DND-41 (cell line): ENCODE data around the gene VAV2.

Experiments
- EZH2 ChIP-seq: IDR thresholded peaks from 3 replicates; pipeline ENCODE4 v1.6.1; 2012; ENCODE audit warnings: borderline replicate concordance, low read depth, mild to moderate bottlenecking, moderate library complexity, low read length, inconsistent platforms; ENCODE audit not compliant: severe bottlenecking
- TF ChIP-seq, protein P1 (sequence below): IDR thresholded peaks from 2 replicates; pipeline ENCODE4 v1.5.1; 2012; ENCODE audit warnings: borderline replicate concordance, low read length, moderate library complexity, mild to moderate bottlenecking; ENCODE audit not compliant: poor library complexity, severe bottlenecking; ENCODE audit errors: extremely low read depth

DNA sequence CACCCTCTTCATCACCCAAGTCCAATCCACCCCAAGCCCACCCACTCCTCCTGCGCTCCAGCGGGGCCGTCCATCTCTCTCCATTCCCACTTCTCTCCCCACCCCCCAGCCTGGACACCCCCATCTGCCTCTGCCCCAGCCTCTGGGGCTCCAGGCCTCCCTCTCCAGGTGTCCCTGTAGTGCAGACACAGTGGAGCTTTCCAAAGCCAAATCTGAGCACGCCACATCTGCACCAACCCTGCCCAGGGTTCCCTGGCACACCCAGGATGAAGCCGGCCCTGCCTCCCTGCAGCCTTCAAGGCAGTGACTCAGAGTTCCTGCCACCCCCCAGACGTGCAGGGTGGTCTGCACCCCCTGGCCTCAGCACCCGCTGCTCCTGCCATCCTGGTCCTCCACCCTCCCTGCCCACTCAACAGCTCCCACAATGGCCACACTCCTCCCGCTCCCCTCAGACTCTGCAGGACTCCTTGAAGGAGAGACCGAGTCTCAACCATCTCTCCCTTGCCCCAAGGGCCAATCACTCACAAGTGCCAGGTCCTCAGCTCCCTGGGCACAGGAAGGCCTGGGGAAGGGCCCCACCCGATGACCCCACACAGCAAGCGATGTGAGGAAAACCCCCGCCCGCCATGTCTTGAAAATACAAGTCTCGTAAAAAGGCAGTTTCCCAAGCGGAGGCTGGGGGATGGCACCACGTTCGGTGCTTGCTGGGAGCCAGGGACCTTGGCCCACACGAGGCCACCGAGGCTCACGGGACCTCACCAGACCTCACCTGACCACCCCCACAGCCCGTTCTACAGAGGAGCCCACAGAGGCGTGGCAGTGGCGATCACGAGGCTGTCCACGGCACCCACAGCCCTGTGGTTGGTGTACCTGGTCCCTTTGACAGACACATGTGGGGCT lies 22.2 kb downstream of the VAV2 start:
- TF ChIP-seq, protein P1, sequence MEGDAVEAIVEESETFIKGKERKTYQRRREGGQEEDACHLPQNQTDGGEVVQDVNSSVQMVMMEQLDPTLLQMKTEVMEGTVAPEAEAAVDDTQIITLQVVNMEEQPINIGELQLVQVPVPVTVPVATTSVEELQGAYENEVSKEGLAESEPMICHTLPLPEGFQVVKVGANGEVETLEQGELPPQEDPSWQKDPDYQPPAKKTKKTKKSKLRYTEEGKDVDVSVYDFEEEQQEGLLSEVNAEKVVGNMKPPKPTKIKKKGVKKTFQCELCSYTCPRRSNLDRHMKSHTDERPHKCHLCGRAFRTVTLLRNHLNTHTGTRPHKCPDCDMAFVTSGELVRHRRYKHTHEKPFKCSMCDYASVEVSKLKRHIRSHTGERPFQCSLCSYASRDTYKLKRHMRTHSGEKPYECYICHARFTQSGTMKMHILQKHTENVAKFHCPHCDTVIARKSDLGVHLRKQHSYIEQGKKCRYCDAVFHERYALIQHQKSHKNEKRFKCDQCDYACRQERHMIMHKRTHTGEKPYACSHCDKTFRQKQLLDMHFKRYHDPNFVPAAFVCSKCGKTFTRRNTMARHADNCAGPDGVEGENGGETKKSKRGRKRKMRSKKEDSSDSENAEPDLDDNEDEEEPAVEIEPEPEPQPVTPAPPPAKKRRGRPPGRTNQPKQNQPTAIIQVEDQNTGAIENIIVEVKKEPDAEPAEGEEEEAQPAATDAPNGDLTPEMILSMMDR, result no peak
- TF ChIP-seq EZH2, result no peak
